Uterus (tissue), 2 donors: ENCODE data around the gene FOXJ1.

ENCODE experiments used
- POLR2A ChIP-seq, 2 donors: fragments of 450-650 bp; IDR thresholded peaks; one replicate each; pipeline ENCODE4 v1.6.1; 2016; ENCODE audit warnings: antibody characterized with exemption in 2 of 2, mild to moderate bottlenecking in 1 of 2, moderate library complexity in 1 of 2
- TF ChIP-seq, protein P1 (sequence below), 4 experiments: fragments of 200-600 bp in 2 of 4; fragments of 450-650 bp in 2 of 4; sonication (generic) in 2 of 4; IDR thresholded peaks; one replicate each; pipeline ENCODE4 v1.5.1; 2016 to 2019; ENCODE audit warnings: antibody characterized with exemption in 4 of 4, mild to moderate bottlenecking in 2 of 4, moderate library complexity in 1 of 4

DNA sequence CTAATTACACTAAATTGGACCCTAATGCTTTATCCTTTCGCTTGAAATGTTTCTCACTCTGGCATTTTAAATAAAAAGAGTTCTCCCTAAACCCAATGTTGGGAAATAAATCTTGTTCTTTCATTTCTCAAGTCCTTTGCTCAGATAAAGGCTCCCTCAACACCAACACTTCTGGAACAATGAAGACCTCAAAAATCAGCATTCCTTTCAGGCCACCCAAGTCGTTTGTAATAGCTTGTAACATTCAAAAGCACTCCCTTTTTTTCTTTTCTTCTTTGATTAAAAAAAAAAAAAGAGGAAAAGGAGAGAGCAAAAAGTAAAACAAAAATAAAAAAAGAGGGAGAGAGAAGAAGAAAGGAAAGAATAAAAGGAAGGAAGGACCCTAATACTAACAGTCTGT is 23.3 kb upstream of the FOXJ1 start:
- TF ChIP-seq, protein P1, sequence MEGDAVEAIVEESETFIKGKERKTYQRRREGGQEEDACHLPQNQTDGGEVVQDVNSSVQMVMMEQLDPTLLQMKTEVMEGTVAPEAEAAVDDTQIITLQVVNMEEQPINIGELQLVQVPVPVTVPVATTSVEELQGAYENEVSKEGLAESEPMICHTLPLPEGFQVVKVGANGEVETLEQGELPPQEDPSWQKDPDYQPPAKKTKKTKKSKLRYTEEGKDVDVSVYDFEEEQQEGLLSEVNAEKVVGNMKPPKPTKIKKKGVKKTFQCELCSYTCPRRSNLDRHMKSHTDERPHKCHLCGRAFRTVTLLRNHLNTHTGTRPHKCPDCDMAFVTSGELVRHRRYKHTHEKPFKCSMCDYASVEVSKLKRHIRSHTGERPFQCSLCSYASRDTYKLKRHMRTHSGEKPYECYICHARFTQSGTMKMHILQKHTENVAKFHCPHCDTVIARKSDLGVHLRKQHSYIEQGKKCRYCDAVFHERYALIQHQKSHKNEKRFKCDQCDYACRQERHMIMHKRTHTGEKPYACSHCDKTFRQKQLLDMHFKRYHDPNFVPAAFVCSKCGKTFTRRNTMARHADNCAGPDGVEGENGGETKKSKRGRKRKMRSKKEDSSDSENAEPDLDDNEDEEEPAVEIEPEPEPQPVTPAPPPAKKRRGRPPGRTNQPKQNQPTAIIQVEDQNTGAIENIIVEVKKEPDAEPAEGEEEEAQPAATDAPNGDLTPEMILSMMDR (IDR thresholded peaks at IDR 0.05): no peak
- no peak for TF ChIP-seq POLR2A (IDR thresholded peaks at IDR 0.05)
